Heart right ventricle (tissue), 16 donors: ENCODE measurements around the gene CYTH4. TPM values are rescaled to one million over a fixed set of nuclear protein-coding genes. Genes with fewer than 3 reads are reported as not detected.

Experiments
- ATAC-seq, 8 donors: fragments of 200-7000 bp; cut with Tn5 transposase; one replicate each; pipeline ENCODE4 v1.9.1; 2020; ENCODE audit warnings: mild to moderate bottlenecking in 8 of 8, moderate library complexity in 8 of 8, moderate number of reproducible peaks in 1 of 8
- DNase-seq, 2 donors: peaks; one replicate each; pipeline ENCODE4 v3.0.0-alpha.2; 2020
- H3K27ac ChIP-seq, 10 donors: fragments of 200-600 bp; sonication (generic) in 2 of 10; one replicate each; pipeline versions ENCODE4 v1.5.0 to v1.8.0; 2020 to 2022; ENCODE audit warnings: mild to moderate bottlenecking in 3 of 10
- H3K27me3 ChIP-seq, 7 donors: fragments of 200-600 bp; one replicate each; pipeline ENCODE4 v1.8.0; 2021 to 2022; ENCODE audit warnings: mild to moderate bottlenecking in 2 of 7
- H3K36me3 ChIP-seq, 9 donors: fragments of 200-600 bp; sonication (generic) in 1 of 9; one replicate each; pipeline versions ENCODE4 v1.5.0 to v1.8.0; 2020 to 2022; ENCODE audit warnings: mild to moderate bottlenecking in 2 of 9
- H3K4me1 ChIP-seq, 9 donors: fragments of 200-600 bp; sonication (generic) in 1 of 9; one replicate each; pipeline versions ENCODE4 v1.5.0 to v1.8.0; 2020 to 2022; ENCODE audit warnings: mild to moderate bottlenecking in 4 of 9
- H3K4me3 ChIP-seq, 10 donors: fragments of 200-600 bp; sonication (generic) in 2 of 10; one replicate each; pipeline versions ENCODE4 v1.5.0 to v1.8.0; 2020 to 2022; ENCODE audit warnings: mild to moderate bottlenecking in 7 of 10, moderate library complexity in 2 of 10
- H3K9me3 ChIP-seq, 11 donors: fragments of 200-600 bp in 10 of 11; sonication (generic) in 2 of 11; one replicate each; pipeline versions ENCODE4 v1.5.0 to v1.8.0; 2013 to 2022; ENCODE audit warnings: mild to moderate bottlenecking in 2 of 11, control low read depth in 1 of 11, moderate library complexity in 1 of 11
- WGBS, 2 donors: extraction: QIAGEN DNeasy Blood & Tissue Kit; methylation state at CpG; one replicate each; pipeline ENCODE4 v1.1.7; 2013; ENCODE audit warnings: inconsistent platforms in 1 of 2; 5-methylcytosine and 5-hydroxymethylcytosine counted together
- intact Hi-C, 10 donors: fragments of 100-400 bp; cut with DNase I; formaldehyde crosslinking; loops; one replicate each; pipeline versions ENCODE4 v1.11.1 to v1.14.2; 2022
- polyA plus RNA-seq, 2 donors: library from polyadenylated mRNA; stranded (reverse); fragments of 200-250 nt; gene quantifications; one replicate each; pipeline ENCODE4 v1.2.3, GENCODE V29; 2013
- total RNA-seq, 10 donors: library from RNA; stranded (reverse); fragmentation: NEBNext Ultra II Directional in 3 of 10; extraction: Animal tissue kit (Norgen Biotek cat#: 25700) in 3 of 10; gene quantifications; one replicate each; pipeline versions ENCODE4 v1.2.1 to v1.2.4, GENCODE V29; 2021 to 2023
- TF ChIP-seq, protein P1 (sequence below), 9 donors: fragments of 200-600 bp; sonication (generic) in 2 of 9; IDR thresholded peaks; one replicate each; pipeline versions ENCODE4 v1.5.0 to v1.8.0; 2021 to 2022; ENCODE audit warnings: antibody characterized with exemption in 9 of 9, mild to moderate bottlenecking in 5 of 9, moderate library complexity in 1 of 9
- donor health status: Arrhythmogenic right ventricular cardiomyopathy.
- donor health status: ischemic (EF 13 %, LVEDD 7.1; RV severe dilation, severe dysfunction).
- donor health status: healthy with polysubstance abuse.
- donor health status: DM: no; HTN: yes; CAD: no.
- donor health status: DM: no; HTN: no; CAD: no.
- donor health status: ischemic (EF 25% LVEDD 6.9; RV normal size, moderate dysfunction).
- donor health status: ischemic (EF 25% LVEDD 5.7; RV mildly dilated, moderate dysfunction).
- donor health status: healthy.
- donor health status: DM: yes; HTN: yes; CAD: no.
- donor health status: Ischemic cardiomyopathy.
- donor health status: ischemic (EF 35%, LVEDD 5.7; RV mildly dilated, moderate dysfunction).
- donor health status: nonischemic (EF 11% LVEDD 7.7; RV severe dilation, severe dysfunction).
- donor health status: DM: yes; HTN: yes; CAD: no.
- donor health status: PGD.
- donor health status: ischemic (EF 29% LVEDD 5.4; RV normal size, mild dysfunction).
- donor health status: nonischemic (EF 23%, LVEDD 6.1; RV moderate dilation, normal function).

CYTH4 gene
- total and polyA plus RNA-seq, 12 donors, result 1.8 to 29.3 (median 4.3) TPM

DNA sequence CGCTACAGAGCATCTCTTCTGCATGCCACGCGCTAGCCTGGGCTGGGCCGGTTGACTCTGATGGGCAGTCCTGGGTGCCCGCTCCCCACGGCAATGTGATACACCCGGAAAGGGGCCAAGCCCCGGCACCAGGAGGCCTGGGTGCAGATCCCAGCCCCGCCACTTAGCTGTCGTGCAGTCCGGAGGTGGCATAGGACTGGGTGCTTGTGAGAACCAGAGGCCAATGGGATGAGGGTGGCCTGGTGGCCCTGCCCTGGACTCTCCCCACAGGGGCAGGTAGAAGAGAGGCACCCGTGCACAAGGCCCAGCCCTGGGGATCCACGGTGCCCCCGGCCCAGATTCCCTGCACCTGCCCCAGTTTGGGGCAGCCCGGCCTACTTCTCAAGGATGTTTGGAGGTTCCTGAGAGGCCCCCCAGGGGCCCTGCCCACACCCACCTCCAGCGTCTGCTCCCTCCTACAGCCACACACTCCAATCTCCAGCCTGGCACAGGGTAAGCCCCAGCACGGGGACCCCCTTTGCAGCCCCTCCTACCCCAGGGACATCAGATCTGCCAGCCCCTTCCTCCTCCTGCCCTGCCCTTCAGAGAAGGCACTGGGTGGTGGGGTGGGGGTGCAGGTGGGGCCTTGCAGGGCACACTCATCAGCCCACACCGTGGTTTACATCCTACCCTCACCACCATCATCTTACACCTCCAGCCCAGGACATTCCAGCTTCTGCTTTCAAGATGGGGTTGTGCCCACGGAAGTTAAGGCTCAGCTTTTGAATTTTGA is 66.9 kb downstream of the CYTH4 start:
- no peak for ATAC-seq
- TF ChIP-seq, protein P1, sequence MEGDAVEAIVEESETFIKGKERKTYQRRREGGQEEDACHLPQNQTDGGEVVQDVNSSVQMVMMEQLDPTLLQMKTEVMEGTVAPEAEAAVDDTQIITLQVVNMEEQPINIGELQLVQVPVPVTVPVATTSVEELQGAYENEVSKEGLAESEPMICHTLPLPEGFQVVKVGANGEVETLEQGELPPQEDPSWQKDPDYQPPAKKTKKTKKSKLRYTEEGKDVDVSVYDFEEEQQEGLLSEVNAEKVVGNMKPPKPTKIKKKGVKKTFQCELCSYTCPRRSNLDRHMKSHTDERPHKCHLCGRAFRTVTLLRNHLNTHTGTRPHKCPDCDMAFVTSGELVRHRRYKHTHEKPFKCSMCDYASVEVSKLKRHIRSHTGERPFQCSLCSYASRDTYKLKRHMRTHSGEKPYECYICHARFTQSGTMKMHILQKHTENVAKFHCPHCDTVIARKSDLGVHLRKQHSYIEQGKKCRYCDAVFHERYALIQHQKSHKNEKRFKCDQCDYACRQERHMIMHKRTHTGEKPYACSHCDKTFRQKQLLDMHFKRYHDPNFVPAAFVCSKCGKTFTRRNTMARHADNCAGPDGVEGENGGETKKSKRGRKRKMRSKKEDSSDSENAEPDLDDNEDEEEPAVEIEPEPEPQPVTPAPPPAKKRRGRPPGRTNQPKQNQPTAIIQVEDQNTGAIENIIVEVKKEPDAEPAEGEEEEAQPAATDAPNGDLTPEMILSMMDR (IDR thresholded peaks at IDR 0.05), result no peak
- 89 to 90% methylated on average over 16 to 19 of the region's 19 CpGs for WGBS, 2 donors
- Histone ChIP-seq H3K27me3 (peaks cover 0 to 33% (median 8%) of the 10 kb centered on the region in 7 donors), H3K36me3 (no peaks in the 10 kb centered on the region), H3K4me3 (no peak overlapping the region), H3K4me1 (peaks cover 0 to 13% (median 7%) of the 10 kb centered on the region in 9 donors), H3K27ac (no peak overlapping the region), H3K9me3 (no peaks in the 10 kb centered on the region)
- intact Hi-C loops, result no loop called here
- DNase-seq, result no peak

DNA sequence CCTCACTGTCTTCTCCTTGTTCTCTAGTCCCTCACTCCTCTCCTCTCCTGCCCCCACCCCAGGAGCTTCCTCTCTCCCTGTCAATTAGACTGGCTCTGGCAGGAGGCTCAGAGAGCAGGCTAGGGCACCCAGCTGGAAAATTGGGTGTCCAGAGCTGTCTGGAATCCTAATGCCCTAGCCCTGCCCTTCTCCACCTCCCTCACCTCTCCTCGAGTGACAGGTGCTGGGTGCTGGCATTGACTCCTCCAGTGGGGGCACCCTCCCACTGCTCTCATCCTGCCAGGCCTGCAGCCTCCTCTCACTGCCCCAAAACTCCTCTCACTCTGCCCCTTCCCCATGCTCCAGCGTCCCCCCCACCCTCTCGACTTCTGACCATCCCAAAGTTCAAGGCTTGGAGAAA is 68.9 kb downstream of the CYTH4 start:
- intact Hi-C loops, result no loop called here
- ATAC-seq, result no peak
- peaks cover 0 to 45% (median 17%) of the 10 kb centered on the region in 7 donors for H3K27me3 ChIP-seq
- TF ChIP-seq, protein P1 (IDR thresholded peaks at IDR 0.05), result no peak
- H3K4me1 ChIP-seq, result peaks cover 0 to 5% (median 3%) of the 10 kb centered on the region in 9 donors
- no peak overlapping the region for H3K27ac ChIP-seq
- no peaks in the 10 kb centered on the region for H3K9me3 ChIP-seq
- WGBS, 2 donors, result 50 to 58% methylated on average over 3 of the region's 3 CpGs
- H3K36me3 ChIP-seq, result no peaks in the 10 kb centered on the region
- no peak for DNase-seq
- H3K4me3 ChIP-seq, result no peak overlapping the region

DNA sequence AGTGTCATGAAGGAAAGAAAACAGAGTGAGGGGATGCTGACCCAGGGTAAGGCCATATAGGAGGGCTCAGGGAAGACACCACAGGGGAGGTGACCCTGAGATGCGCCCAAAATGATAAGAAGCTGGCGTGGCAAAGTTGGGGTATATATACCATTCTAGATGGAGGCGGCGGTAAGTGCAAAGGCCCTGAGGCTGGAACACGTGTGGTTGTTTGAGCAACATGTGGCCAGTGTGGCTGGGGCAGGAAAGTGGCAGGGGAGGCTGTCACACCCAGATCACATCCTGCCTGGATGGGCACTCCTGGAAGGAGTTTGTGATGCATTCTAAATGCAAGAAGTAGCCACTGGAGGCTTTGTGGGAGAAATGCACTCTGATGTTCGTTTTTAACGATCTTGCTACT is 70.2 kb downstream of the CYTH4 start:
- no peak for DNase-seq
- Histone ChIP-seq H3K27ac (no peak overlapping the region), H3K36me3 (no peaks in the 10 kb centered on the region), H3K27me3 (peaks cover 0 to 52% (median 17%) of the 10 kb centered on the region in 7 donors), H3K9me3 (no peaks in the 10 kb centered on the region), H3K4me1 (no peaks in the 10 kb centered on the region), H3K4me3 (no peak overlapping the region)
- intact Hi-C loops, result no loop called here
- ATAC-seq, result no peak
- 75 to 93% methylated on average over 7 of the region's 7 CpGs for WGBS, 2 donors
- TF ChIP-seq, protein P1 (IDR thresholded peaks at IDR 0.05), result no peak

DNA sequence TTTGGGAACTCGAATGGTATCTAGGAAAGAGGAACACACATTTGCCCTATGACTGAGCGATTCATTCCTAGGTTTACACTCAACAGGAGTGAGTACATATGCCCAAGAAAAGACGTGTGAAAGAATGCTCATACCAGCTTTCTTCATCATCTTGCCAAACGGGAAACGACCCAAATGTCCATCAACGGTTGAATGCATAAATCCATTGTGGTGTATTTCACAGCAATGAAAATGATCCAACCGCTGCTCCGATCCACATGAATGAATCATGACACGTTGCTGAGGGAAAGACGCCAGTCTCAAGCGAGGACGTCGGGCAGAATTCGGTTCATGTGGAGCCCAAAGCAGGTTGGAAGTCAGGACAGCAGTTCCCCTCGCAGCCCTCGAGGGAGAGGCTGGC is 71.5 kb downstream of the CYTH4 start:
- Histone ChIP-seq H3K9me3 (no peaks in the 10 kb centered on the region), H3K27me3 (peaks cover 0 to 63% (median 17%) of the 10 kb centered on the region in 7 donors), H3K27ac (no peak overlapping the region), H3K36me3 (no peaks in the 10 kb centered on the region), H3K4me3 (no peak overlapping the region), H3K4me1 (no peaks in the 10 kb centered on the region)
- DNase-seq (no peak), ATAC-seq (no peak)
- 80 to 84% methylated on average over 16 of the region's 16 CpGs for WGBS, 2 donors
- intact Hi-C loops, result no loop called here
- TF ChIP-seq, protein P1 (IDR thresholded peaks at IDR 0.05), result no peak
